HCT116 (cell line): Measurements from ENCODE around the gene MARCHF7. TPM values are rescaled to one million over a fixed set of nuclear protein-coding genes. Genes with fewer than 3 reads are reported as not detected.
A peak's percentile ranks its signal among the peaks of the same experiment; 100 is the strongest.

Experiments used
- ATAC-seq: fragments of 200-7000 bp; cut with Tn5 transposase; 2 replicates; pipeline ENCODE4 v1.9.1; 2020; ENCODE audit warnings: mild to moderate bottlenecking, moderate library complexity
- BruUV-seq: library from RNA; stranded (reverse); fragments of 400-500 nt; replicated peaks from 2 replicates; lab custom pipeline; 2021; lab: Mats Ljungman, UMichigan
- CTCF ChIA-PET: fragments of 300-600 bp; sonication (Branson Sonifier 250); formaldehyde crosslinking; loops from one replicate; lab custom pipeline; 2021; ENCODE audit warnings: antibody characterized with exemption; lab: Charles Lee
- POLR2A ChIA-PET: fragments of 300-600, 350-600 bp; sonication (Branson Sonifier 250); formaldehyde crosslinking; loops from one replicate; lab custom pipeline; 2021; ENCODE audit warnings: antibody characterized with exemption; lab: Charles Lee
- RAD21 ChIA-PET, 2 experiments: fragments of 300-600 bp; sonication (Branson Sonifier 250); formaldehyde crosslinking; loops; one replicate each; lab custom pipeline; 2023; ENCODE audit warnings: low total read pairs in 2 of 2; ENCODE audit not compliant: uncharacterized antibody in 2 of 2, unreplicated experiment in 2 of 2, low non-redundant PET in 1 of 2; lab: Charles Lee
- DNase-seq: peaks from one replicate; pipeline ENCODE4 v3.0.0-alpha.2; 2010; ENCODE audit warnings: low read depth, low spot score
- H2AFZ ChIP-seq: fragments of 200-600 bp; shearing (Covaris generic), sonication (generic); 2 replicates; pipeline ENCODE4 v1.6.1; 2017; ENCODE audit warnings: low read depth, mixed run types, mixed read lengths, antibody characterized with exemption, low read length; ENCODE audit not compliant: poor library complexity, severe bottlenecking
- H3K27ac ChIP-seq: 2 replicates; pipeline ENCODE4 v1.5.1; 2012; ENCODE audit warnings: low read depth, low read length
- H3K27me3 ChIP-seq: fragments of 200-600 bp; sonication (generic); 2 replicates; pipeline ENCODE4 v1.6.1; 2016; ENCODE audit warnings: mixed run types, low read length, mixed read lengths; ENCODE audit not compliant: insufficient read depth
- H3K36me3 ChIP-seq, 2 experiments: fragments of 200-500 bp in 1 of 2; fragments of 200-600 bp in 1 of 2; sonication (Bioruptor generic) in 1 of 2; sonication (generic) in 1 of 2; 2 replicates each; pipeline versions ENCODE4 v1.5.1 to v1.6.1; 2014 to 2016; ENCODE audit warnings: low read length in 2 of 2, inconsistent platforms in 1 of 2, mixed read lengths in 1 of 2, mixed run types in 1 of 2; ENCODE audit not compliant: insufficient read depth in 2 of 2, control insufficient read depth in 1 of 2
- H3K4me1 ChIP-seq, 2 experiments: fragments of 200-600 bp in 1 of 2; sonication (generic) in 1 of 2; 2 replicates each; pipeline versions ENCODE4 v1.5.1 to v1.6.1; 2012 to 2017; ENCODE audit warnings: low read length in 2 of 2, inconsistent platforms in 1 of 2, mild to moderate bottlenecking in 1 of 2, mixed read lengths in 1 of 2, mixed run types in 1 of 2, moderate library complexity in 1 of 2; ENCODE audit not compliant: insufficient read depth in 2 of 2, control insufficient read depth in 1 of 2
- H3K4me2 ChIP-seq: fragments of 200-600 bp; sonication (generic); 2 replicates; pipeline ENCODE4 v1.6.1; 2017; ENCODE audit warnings: mixed run types, low read length, mixed read lengths
- H3K4me3 ChIP-seq, 2 experiments: fragments of 200-600 bp in 1 of 2; sonication (generic) in 1 of 2; replicated peaks in 1 of 2; 2 replicates each; pipeline ENCODE4 v1.5.1; 2011 to 2016; ENCODE audit warnings: low read length in 2 of 2, control low read depth in 1 of 2, low read depth in 1 of 2, mild to moderate bottlenecking in 1 of 2, mixed read lengths in 1 of 2, mixed run types in 1 of 2
- H3K79me2 ChIP-seq: fragments of 200-600 bp; sonication (generic); 2 replicates; pipeline ENCODE4 v1.6.1; 2017; ENCODE audit warnings: mild to moderate bottlenecking, mixed run types, low read length, moderate library complexity, mixed read lengths; ENCODE audit not compliant: insufficient read depth
- H3K9ac ChIP-seq: fragments of 200-600 bp; sonication (generic); 2 replicates; pipeline ENCODE4 v1.6.1; 2016; ENCODE audit warnings: low read length, mixed read lengths
- H3K9me2 ChIP-seq: fragments of 200-600 bp; sonication (generic), shearing (Covaris generic); 2 replicates; pipeline ENCODE4 v1.6.1; 2017; ENCODE audit warnings: mixed run types, mild to moderate bottlenecking, moderate library complexity; ENCODE audit not compliant: insufficient read depth
- H3K9me3 ChIP-seq, 2 experiments: fragments of 200-500 bp in 1 of 2; fragments of 200-600 bp in 1 of 2; sonication (Bioruptor generic) in 1 of 2; sonication (generic) in 1 of 2; 2 replicates each; pipeline ENCODE4 v1.6.1; 2014 to 2017; ENCODE audit warnings: low read length in 2 of 2, mixed read lengths in 2 of 2, inconsistent platforms in 1 of 2, low read depth in 1 of 2, mild to moderate bottlenecking in 1 of 2, mixed run types in 1 of 2, moderate library complexity in 1 of 2; ENCODE audit not compliant: control insufficient read depth in 1 of 2, insufficient read depth in 1 of 2
- H4K20me1 ChIP-seq: fragments of 200-600 bp; sonication (generic), shearing (Covaris generic); 2 replicates; pipeline ENCODE4 v1.6.1; 2017; ENCODE audit warnings: mixed run types, mild to moderate bottlenecking, moderate library complexity; ENCODE audit not compliant: insufficient read depth
- EGR1 ChIP-seq: IDR thresholded peaks from 2 replicates; pipeline ENCODE4 v1.6.1; 2012; ENCODE audit warnings: low read depth
- ELF1 ChIP-seq: IDR thresholded peaks from 2 replicates; pipeline ENCODE4 v1.6.1; 2012; ENCODE audit warnings: low read depth, borderline replicate concordance
- EZH2 ChIP-seq: fragments of 200-600 bp; sonication (generic); IDR thresholded peaks from 2 replicates; pipeline ENCODE4 v1.6.1; 2017; ENCODE audit warnings: antibody characterized with exemption, mixed run types
- EZH2phosphoT487 ChIP-seq: fragments of 200-600 bp; IDR thresholded peaks from 2 replicates; pipeline ENCODE4 v1.6.1; 2018; ENCODE audit warnings: antibody characterized with exemption, borderline replicate concordance
- FOSL1 ChIP-seq: IDR thresholded peaks from 2 replicates; pipeline ENCODE4 v1.6.1; 2012; ENCODE audit warnings: low read depth
- JUND ChIP-seq: IDR thresholded peaks from 2 replicates; pipeline ENCODE4 v1.6.1; 2012
- MAX ChIP-seq: IDR thresholded peaks from 2 replicates; pipeline ENCODE4 v1.6.1; 2012
- POLR2A ChIP-seq: IDR thresholded peaks from 2 replicates; pipeline ENCODE4 v1.7.0; 2011; ENCODE audit warnings: borderline replicate concordance; ENCODE audit not compliant: insufficient read depth, insufficient read length; ENCODE audit errors: extremely low read depth
- RAD21 ChIP-seq: IDR thresholded peaks from 2 replicates; pipeline ENCODE4 v1.6.1; 2012; ENCODE audit warnings: low read depth, mild to moderate bottlenecking
- REST ChIP-seq: IDR thresholded peaks from 2 replicates; pipeline ENCODE4 v1.6.1; 2012; ENCODE audit warnings: low read depth
- SP1 ChIP-seq: IDR thresholded peaks from 2 replicates; pipeline ENCODE4 v1.6.1; 2012; ENCODE audit warnings: low read depth
- SRF ChIP-seq: IDR thresholded peaks from 2 replicates; pipeline ENCODE4 v1.6.1; 2012; ENCODE audit warnings: low read depth
- TCF7L2 ChIP-seq: IDR thresholded peaks from 2 replicates; pipeline ENCODE4 v1.7.0; 2011; ENCODE audit warnings: borderline replicate concordance, inconsistent platforms; ENCODE audit not compliant: insufficient read depth, insufficient read length; ENCODE audit errors: extremely low read depth
- YY1 ChIP-seq: IDR thresholded peaks from 2 replicates; pipeline ENCODE4 v1.6.1; 2011; ENCODE audit warnings: low read length, low read depth, moderate library complexity, mild to moderate bottlenecking; ENCODE audit not compliant: insufficient replicate concordance; ENCODE audit errors: extremely low read depth
- ZNF274 ChIP-seq: fragments of 200-500 bp; sonication (Bioruptor generic); IDR thresholded peaks from 2 replicates; pipeline ENCODE4 v1.6.1; 2014; ENCODE audit warnings: mild to moderate bottlenecking, low read depth, low read length, inconsistent platforms
- intact Hi-C: fragments of 100-400 bp; cut with micrococcal nuclease; formaldehyde crosslinking; loops from 2 replicates; pipeline ENCODE4 v1.10.0; 2022
- total RNA-seq: library from RNA; stranded (reverse); gene quantifications from one replicate; pipeline ENCODE4 v1.2.1, GENCODE V29; 2021; ENCODE audit not compliant: unreplicated experiment
- TF ChIP-seq, protein P1 (sequence below): IDR thresholded peaks from 2 replicates; pipeline ENCODE4 v1.6.1; 2011; ENCODE audit warnings: mild to moderate bottlenecking, low read length, moderate library complexity; ENCODE audit not compliant: insufficient replicate concordance; ENCODE audit errors: extremely low read depth

Gene MARCHF7
- total RNA-seq, 1 experiment from 2014 or later: 65.9 TPM

DNA sequence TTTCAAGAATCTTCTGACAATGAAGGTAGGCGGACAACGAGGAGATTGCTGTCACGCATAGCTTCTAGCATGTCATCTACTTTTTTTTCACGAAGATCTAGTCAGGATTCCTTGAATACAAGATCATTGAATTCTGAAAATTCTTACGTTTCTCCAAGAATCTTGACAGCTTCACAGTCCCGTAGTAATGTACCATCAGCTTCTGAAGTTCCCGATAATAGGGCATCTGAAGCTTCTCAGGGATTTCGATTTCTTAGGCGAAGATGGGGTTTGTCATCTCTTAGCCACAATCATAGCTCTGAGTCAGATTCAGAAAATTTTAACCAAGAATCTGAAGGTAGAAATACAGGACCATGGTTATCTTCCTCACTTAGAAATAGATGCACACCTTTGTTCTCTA lies 35.8 kb downstream of the MARCHF7 start:
- POLR2A ChIA-PET: no interaction called here

More for the DNA sequence above, 35.8 kb downstream of the MARCHF7 start:
- no peak overlapping the region for H2AFZ ChIP-seq
- no peaks in the 10 kb centered on the region for H3K4me1 ChIP-seq
- peaks cover 41 to 50% of the 10 kb centered on the region in 2 experiments for H3K36me3 ChIP-seq
- CTCF ChIA-PET: no interaction called here
- no peak overlapping the region for H3K27ac ChIP-seq
- H4K20me1 ChIP-seq: peaks cover 14% of the 10 kb centered on the region; the same call in 1 of the 2 replicates
- H3K9me2 ChIP-seq: no peaks in the 10 kb centered on the region
- TF ChIP-seq, protein P1, sequence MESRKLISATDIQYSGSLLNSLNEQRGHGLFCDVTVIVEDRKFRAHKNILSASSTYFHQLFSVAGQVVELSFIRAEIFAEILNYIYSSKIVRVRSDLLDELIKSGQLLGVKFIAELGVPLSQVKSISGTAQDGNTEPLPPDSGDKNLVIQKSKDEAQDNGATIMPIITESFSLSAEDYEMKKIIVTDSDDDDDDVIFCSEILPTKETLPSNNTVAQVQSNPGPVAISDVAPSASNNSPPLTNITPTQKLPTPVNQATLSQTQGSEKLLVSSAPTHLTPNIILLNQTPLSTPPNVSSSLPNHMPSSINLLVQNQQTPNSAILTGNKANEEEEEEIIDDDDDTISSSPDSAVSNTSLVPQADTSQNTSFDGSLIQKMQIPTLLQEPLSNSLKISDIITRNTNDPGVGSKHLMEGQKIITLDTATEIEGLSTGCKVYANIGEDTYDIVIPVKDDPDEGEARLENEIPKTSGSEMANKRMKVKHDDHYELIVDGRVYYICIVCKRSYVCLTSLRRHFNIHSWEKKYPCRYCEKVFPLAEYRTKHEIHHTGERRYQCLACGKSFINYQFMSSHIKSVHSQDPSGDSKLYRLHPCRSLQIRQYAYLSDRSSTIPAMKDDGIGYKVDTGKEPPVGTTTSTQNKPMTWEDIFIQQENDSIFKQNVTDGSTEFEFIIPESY: no peak
- TF ChIP-seq JUND: no peak
- no peak for TF ChIP-seq SRF
- TF ChIP-seq TCF7L2: no peak
- no peak for TF ChIP-seq ELF1
- TF ChIP-seq ZNF274: no peak
- no peak for TF ChIP-seq POLR2A
- no peak for TF ChIP-seq REST
- TF ChIP-seq YY1: no peak
- TF ChIP-seq SP1: no peak
- no peak for TF ChIP-seq FOSL1
- no peak for TF ChIP-seq EZH2phosphoT487
- no peak for TF ChIP-seq MAX
- TF ChIP-seq EGR1: no peak
- TF ChIP-seq EZH2: no peak
- TF ChIP-seq RAD21: no peak
- no peak overlapping the region for H3K4me3 ChIP-seq
- RAD21 ChIA-PET: no interaction called here
- H3K9me3 ChIP-seq: no peaks in the 10 kb centered on the region
- BruUV-seq: TSS peak; percentile 25
- H3K4me2 ChIP-seq: no peak overlapping the region
- no peak for DNase-seq
- no peak overlapping the region for H3K9ac ChIP-seq
- H3K79me2 ChIP-seq: peaks cover 85% of the 10 kb centered on the region
- H3K27me3 ChIP-seq: no peaks in the 10 kb centered on the region
- no peak for ATAC-seq
- intact Hi-C loops: no loop called here
